GM19452 (cell line): ENCODE data around the gene APOH.

Source experiments
- ATAC-seq: cut with Tn5 transposase; IDR thresholded peaks from one replicate; pipeline ENCODE4 v1.9.1; 2021; ENCODE audit not compliant: unreplicated experiment

The APOH gene

GRCh38 chr17:66198242-66198641 is 31.0 kb downstream of the APOH start:
- no peak for ATAC-seq

DNA sequence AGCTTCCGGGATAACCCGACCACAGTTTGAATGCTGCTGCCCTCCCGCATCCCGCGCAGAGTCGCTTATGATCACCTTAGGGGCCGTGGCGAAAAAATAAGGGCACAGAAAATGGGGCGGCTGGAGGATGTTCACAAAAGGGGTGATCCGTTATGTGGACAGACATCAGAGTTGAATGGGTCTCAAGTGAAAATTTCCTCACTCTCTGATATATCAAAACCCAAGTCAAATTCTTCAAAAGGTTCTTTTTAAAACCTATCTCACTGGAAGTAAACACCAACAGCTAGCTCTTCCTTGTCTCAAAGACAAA is 36.9 kb downstream of the APOH start:
- ATAC-seq, result peak; percentile 22

DNA sequence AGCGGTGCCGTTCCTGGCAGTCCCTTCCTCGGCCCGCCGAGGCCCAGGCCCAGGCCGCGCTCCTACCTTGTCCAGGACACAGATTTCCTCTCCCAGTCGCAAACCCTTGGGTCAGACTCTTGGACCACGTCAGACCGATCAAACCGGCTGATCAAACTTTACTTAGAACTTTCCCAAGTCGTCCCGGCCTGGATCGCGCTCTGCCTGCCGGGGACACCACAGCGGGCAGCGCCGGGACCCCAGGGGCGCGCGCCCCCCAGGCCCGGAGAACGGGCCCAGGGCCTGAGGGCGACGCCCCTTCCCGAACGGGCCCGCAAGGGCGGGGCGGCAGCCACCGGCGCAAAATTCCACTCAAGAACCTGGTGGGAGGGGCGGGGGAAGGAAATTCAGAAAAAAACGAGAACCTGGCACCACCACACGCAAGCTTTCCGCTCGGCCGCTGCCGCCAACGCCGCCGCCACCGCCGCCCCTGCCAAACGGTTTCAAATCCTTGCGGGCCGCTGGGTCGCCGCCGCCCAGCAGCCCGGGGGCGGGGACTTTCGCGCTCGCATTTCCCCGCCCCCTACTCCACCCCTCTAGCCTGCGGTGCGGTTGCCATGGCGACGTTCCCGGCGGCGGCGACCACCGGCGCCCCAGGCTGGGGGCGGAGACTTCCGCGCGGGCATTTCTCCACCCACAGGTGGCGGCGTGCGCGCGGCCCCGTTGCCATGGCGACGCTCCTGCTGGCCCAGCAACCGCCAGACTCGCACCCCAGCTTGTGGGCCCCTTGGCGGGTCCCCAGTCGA is 37.4 kb downstream of the APOH start, which contains the start of gene CEP112:
CEP112 (minus strand) TSS at position 541 of the 785 bp plus-strand sequence.
- ATAC-seq, result peak; percentile 59

DNA sequence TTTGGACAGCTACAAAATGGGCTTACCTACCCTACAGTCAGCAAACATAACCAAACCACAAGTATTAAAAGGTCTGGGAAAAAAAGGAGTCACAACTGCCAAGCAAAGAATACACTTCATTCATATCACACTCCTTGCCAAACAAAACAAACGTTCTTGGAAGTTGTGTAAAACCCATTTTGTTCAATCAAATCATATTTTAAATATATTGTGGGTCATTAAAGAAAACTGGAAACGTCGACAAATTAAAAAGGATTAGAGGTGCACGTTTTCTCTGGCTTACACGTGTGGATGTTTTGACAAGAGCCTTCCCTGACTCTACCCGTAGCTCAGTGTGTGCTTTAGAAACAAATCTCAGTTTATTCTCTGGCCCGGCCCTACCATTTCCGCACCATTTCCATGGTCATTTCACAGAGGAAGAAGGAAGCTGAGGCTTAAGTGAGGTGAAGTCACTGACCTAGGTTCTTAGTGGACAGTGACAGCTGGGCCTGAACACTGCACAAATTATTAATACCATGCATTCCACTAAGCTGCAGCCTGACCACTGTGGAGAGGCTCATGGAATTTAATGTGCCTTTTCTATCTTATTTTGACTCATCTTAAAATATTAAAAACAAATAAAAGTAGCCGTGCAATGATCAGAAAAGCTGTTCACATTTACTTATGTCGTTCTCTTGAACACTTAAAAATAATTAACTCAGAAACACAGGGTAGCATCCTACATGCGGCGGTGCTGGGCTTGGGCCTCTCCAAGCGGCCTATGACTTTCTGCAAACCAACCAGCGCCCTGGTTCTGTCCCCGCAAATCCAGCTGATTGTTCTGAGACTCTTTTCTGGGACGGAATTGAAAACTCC is 38.2 kb downstream of the APOH start:
- ATAC-seq, result no peak

DNA sequence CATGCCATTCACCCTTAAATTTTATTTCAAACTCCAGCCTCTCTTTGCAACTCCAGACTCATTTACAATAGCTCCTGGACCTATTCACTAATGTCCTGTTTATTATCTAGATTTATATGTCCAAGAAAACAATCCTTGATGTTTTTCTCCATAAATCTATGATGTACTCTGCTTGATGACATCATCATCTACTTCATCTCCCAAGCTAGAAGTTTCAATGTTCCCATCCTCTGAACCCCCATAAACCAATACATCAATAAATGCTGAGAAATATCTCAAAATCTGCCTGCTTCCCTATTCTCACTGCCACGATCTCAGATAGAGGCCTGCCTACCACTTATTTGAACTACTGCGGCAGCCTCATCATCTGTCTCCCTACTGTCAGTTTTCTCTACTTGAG is 41.5 kb downstream of the APOH start:
- ATAC-seq, result no peak

DNA sequence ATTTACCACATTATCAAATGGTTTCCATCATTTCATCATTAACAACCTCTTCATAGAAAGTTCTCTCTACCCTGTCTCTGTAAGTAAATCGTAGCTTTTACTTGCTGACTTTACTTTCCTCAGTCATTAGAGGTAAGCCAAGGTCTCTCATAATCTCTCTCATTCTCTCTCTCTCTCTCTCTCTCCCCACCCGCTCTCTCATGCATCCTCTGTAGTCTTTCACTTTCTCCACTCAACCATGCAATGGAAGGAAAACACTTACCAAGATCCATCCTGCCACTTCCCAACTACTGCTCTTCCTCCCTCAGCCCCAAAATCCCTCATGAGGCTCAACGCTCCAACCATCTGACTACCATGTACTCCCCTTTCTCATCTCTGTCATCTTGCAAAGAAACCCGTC is 43.4 kb downstream of the APOH start:
- ATAC-seq, result no peak

DNA sequence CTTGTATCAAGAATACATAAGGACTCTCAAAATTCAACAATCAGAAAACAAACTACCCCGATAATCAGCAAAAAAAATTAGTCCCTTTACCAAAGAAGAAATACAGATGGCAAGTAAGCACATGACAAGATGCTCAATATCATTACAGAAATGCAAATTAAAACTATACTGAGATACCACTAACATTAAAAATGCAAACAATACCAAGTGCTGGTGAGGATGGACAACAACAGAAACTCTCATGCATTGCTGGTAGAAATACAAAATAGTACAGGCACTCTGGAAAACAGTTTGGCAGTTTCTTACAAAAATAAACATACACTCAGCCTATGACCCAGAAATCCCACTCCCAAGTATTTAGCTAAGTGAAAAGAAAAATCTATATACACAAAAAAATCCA is 44.8 kb downstream of the APOH start:
- no peak for ATAC-seq

GRCh38 chr17:66183529-66183928 is 45.7 kb downstream of the APOH start:
- ATAC-seq, result no peak

- ATAC-seq, result no peak
Observed at GRCh38 chr17:66178642-66179041, 50.6 kb downstream of the APOH start.

- ATAC-seq, result no peak
Observed at GRCh38 chr17:66177048-66177447, 52.2 kb downstream of the APOH start.

DNA sequence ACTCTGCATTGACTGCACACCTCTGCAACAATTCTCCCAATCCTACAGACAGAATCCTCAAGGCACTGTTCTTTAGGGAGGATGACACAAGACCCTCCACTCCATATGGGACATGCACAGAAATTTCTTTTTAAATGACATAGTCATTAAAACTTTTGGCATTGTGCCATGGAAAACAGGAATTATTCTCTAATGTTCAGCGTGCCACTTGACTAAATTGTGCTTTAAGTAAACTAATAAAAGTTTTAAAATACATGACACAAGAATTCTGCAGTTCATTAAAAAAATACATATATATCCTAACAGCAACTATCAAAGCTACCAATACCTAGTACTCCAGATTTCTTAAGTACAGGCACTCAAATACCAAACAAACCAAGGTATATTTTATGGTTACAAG is 53.3 kb downstream of the APOH start:
- ATAC-seq, result no peak

DNA sequence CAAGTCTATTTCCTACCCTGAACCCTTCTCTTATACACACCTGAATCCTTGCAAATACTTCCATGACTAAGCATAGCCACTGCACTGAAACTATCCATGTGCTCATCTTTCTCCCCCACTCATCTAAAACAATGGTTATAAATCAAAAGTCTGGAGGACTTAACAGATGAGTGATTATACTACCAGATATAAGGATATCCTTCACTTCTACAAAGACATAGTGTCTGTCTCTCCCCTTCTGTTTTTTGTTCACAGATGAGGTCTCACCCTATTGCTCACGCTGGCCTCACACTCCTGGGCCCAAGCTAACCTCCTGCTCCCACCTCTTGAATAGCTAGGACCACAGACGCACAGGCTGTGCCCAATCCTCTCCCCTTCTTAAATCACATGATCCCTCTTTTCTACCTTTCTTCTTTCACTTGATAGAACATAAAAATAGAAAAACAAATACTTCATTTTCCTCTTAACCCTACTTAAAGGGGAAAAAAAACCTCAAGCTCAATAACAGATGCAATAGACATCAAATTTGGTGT is 56.5 kb downstream of the APOH start:
- ATAC-seq, result no peak

- no peak for ATAC-seq
Observed at GRCh38 chr17:66172144-66172543, 57.1 kb downstream of the APOH start.

GRCh38 chr17:66171692-66172091 is 57.5 kb downstream of the APOH start:
- no peak for ATAC-seq

GRCh38 chr17:66171172-66171571 is 58.0 kb downstream of the APOH start:
- ATAC-seq, result no peak

DNA sequence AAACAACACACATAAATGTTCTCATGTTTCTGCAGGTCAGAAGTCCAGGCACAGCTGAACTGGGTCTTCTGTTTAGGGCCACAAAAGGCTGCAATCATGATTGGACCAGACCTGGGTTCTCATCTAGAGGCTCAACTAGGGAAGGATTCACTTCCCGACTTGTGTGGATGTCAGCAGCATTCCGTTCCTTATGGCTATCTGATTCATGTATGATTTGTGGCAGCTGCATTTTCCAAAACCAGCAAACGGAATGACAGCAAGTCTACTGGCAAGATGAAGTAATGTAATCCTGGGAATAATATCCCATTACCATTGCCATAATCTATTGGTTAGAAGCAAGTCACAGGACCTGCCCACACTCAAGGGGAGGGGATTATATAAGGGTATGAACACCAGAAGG is 59.4 kb downstream of the APOH start:
- ATAC-seq, result no peak

DNA sequence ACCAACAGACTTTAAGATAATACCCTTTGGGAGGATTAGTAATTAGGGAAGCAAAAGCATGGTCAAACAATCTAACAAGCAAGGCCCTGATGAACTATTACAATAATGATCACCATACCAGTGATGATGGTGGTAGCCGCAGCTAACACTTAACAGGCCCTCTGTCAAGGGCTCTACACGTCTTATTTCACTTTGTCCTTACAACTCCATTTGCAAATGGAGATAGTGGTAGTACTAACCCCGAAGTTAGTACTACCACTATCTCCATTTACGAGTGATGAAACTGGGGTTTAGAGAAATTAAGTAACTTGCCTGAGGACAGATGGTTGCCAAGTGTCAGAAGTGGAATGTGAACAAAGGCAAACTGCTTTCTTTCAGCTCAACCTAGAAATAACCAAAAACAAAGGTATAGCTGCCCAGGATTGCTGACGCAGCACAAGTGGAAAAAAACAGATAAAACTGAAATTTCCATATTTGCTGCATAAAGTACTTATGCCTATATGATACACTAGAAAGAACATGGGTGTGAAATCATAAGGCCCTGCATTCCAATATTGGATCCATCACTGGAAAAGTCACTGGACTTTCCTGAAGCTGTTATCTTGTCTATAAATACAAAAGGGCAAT is 61.9 kb downstream of the APOH start:
- no peak for ATAC-seq

- no peak for ATAC-seq
Observed at GRCh38 chr17:66165537-66166123, 63.6 kb downstream of the APOH start.
